Adipocyte (in vitro differentiated cells): Measurements from ENCODE around the gene NRARP.
"Not testable (repeated sequence)": the region's sequence is repeated elsewhere in the genome, so short reads cannot be mapped to it uniquely, and the experiment has no call there.

ENCODE experiments used
- DNase-seq: peaks from one replicate; pipeline ENCODE4 v3.0.0-alpha.2; 2015; ENCODE audit warnings: low read depth
- H3K27me3 ChIP-seq: replicated peaks from 2 replicates; pipeline ENCODE4 v1.7.0; 2013; ENCODE audit warnings: mild to moderate bottlenecking, low read length, moderate library complexity; ENCODE audit not compliant: control insufficient read depth, insufficient read depth
- H3K36me3 ChIP-seq: 2 replicates; pipeline ENCODE4 v1.7.0; 2013; ENCODE audit warnings: low read length, mild to moderate bottlenecking, moderate library complexity; ENCODE audit not compliant: control insufficient read depth, insufficient read depth, severe bottlenecking
- H3K4me1 ChIP-seq: 2 replicates; pipeline ENCODE4 v1.7.0; 2013; ENCODE audit warnings: mild to moderate bottlenecking, low read length, moderate library complexity; ENCODE audit not compliant: control insufficient read depth, insufficient read depth
- H3K4me3 ChIP-seq: 2 replicates; pipeline ENCODE4 v1.7.0; 2013; ENCODE audit warnings: mild to moderate bottlenecking, low read length, moderate library complexity
- H3K9ac ChIP-seq: 2 replicates; pipeline ENCODE4 v1.7.0; 2013; ENCODE audit warnings: mild to moderate bottlenecking, low read length, moderate library complexity
- H3K9me3 ChIP-seq: 2 replicates; pipeline ENCODE4 v1.7.0; 2013; ENCODE audit warnings: mild to moderate bottlenecking, low read length, moderate library complexity; ENCODE audit not compliant: control insufficient read depth

NRARP gene

DNA sequence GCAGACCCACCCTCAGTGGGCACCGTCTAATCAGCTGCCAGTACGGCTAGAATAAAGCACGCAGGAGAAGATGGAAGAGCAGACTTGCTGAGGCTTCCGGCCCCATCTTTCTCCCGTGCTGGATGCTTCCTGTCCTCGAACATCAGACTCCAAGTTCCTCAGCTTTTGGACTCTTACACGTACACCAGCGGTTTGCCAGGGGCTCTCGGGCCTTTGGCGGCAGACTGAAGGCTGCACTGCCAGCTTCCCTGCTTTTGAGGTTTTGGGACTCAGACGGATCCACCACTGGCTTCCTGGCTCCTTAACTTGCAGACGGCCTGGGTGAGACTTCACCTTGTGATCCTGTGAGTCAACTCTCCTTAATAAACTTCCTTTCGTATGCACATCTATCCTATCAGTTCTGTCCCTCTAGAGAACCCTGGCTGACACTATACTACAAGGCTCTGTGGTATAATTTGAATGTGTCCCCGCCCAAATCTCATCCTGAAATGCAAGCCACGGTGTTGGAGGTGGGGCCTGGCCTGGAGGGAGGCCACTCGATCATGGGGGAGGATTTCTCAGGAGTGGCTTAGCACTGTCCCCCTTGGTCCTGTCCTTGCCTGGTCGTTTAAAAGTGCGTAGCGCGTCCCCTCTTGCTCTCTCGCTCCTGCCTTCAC, 31.1 kb upstream of the NRARP start:
- no peak for DNase-seq
- Histone ChIP-seq H3K36me3 (no peaks in the 10 kb centered on the region), H3K9ac (no peak overlapping the region)

DNA sequence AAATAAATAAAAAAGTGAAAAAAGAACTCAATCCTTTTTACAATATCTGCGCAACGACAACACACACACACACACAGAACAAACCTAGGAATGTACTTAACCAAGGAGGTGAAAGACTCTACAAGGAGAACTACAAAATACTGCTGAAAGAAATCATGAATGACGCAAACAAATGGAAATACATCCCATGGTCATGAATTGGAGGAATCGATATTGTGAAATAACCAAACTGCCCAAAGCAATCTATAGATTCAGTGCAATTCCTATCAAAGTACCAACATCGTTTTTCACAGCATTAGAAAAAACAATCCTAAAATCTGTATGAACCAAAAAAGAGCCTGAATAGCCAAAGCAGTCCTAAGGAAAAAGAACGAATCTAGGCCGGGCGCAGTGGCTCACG, 29.9 kb upstream of the NRARP start:
- Histone ChIP-seq H3K9ac (no peak overlapping the region), H3K9me3 (peaks cover 5% of the 10 kb centered on the region), H3K27me3 (no peaks in the 10 kb centered on the region), H3K36me3 (no peaks in the 10 kb centered on the region), H3K4me3 (no peak overlapping the region), H3K4me1 (no peaks in the 10 kb centered on the region)
- no peak for DNase-seq

More for the DNA sequence above, 31.1 kb upstream of the NRARP start:
- Histone ChIP-seq H3K4me1 (no peaks in the 10 kb centered on the region), H3K27me3 (no peaks in the 10 kb centered on the region), H3K4me3 (no peak overlapping the region), H3K9me3 (peaks cover 8% of the 10 kb centered on the region)

DNA sequence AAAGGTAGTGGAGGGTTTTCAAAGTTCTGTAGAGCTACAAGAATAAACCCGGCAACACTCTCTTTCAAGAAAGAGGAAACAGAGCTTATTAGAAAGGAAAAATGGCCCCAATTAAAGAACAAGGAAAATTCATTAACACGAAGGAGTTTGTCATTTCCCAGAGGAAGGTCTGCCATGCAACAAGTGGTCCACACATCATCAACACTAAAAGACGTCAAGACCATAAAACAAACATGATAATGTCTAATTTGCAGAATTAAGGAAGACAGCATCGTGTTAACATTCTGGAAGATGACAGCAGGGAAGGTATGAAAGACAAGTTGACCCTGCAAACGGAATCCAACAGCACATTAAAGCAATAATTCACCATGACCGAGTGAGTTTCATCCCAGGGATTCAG, 28.6 kb upstream of the NRARP start:
- no peaks in the 10 kb centered on the region for H3K27me3 ChIP-seq
- no peak overlapping the region for H3K9ac ChIP-seq
- H3K4me1 ChIP-seq: no peaks in the 10 kb centered on the region
- H3K9me3 ChIP-seq: no peaks in the 10 kb centered on the region
- no peak overlapping the region for H3K4me3 ChIP-seq
- no peaks in the 10 kb centered on the region for H3K36me3 ChIP-seq
- DNase-seq: no peak

DNA sequence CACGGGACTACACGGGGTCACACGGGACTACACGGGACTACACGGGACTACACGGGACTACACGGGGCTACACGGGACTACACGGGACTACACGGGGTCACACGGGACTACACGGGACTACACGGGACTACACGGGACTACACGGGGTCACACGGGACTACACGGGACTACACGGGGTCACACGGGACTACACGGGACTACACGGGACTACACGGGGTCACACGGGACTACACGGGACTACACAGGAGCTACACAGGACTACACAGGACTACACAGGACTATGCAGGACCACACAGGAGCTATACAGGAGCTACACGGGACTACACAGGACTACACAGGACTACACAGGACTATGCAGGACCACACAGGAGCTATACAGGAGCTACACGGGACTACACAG, 27.5 kb upstream of the NRARP start:
- H3K27me3 ChIP-seq, H3K4me3 ChIP-seq, H3K9ac ChIP-seq, DNase-seq, H3K9me3 ChIP-seq, H3K4me1 ChIP-seq, H3K36me3 ChIP-seq: not testable (repeated sequence)

DNA sequence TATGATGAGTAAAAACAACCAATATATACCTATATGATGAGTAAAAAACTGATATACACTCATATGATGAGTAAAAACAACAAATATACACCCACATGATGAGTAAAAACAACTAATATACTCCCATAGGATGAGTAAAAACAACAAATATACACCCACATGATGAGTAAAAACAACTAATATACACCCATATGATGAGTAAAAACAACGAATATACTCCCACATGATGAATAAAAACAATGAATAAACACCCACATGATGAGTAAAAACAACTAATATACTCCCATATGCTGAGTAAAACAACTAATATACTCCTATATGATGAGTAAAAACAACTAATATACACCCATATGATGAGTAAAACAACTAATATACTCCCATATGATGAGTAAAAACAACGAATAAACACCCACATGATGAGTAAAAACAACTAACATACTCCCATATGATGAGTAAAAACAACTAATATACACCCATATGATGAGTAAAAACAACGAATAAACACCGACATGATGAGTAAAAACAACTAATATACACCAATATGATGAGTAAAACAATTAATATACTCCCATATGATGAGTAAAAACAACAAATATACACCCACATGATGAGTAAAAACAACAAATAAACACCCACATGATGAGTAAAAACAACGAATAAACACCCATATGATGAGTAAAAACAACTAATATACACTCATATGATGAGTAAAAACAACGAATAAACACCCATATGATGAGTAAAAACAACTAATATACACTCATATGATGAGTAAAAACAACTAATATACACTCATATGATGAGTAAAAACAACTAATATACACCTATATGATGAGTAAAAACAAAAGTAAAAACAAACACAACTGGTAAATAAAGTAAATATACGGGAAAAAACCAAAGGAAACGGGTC, 25.8 kb upstream of the NRARP start:
- H3K9me3 ChIP-seq, H3K4me1 ChIP-seq, H3K9ac ChIP-seq, H3K27me3 ChIP-seq, H3K36me3 ChIP-seq, H3K4me3 ChIP-seq, DNase-seq: not testable (repeated sequence)

DNA sequence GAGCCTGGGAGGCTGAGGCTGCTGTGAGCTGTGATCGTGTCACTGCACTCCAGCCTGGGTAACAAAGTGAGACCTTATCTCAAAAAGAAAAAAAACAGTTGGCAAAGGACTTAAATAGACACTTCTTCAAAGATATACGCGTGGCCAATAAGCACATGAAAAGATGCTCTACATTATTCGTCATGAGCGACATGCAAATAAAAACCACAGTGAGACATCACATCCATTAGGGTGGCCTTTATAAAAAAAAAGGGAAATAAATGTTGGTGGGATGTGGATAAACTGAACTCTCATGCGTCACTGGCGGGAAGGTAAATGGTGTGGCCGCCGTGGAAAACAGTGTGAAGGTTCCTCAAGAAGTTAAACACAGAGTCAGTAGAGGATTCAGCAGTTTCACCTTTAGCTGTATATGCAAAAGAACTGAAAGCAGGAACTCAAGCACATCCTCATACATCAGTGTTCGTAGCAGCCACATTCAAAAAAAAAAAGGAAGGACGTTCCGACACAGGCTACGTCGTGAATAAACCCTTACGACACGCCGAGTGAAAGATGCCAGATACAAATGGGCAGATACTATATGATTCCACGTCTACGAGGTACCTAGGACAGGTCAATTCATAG, 24.5 kb upstream of the NRARP start:
- DNase-seq: no peak
- no peaks in the 10 kb centered on the region for H3K9me3 ChIP-seq

DNA sequence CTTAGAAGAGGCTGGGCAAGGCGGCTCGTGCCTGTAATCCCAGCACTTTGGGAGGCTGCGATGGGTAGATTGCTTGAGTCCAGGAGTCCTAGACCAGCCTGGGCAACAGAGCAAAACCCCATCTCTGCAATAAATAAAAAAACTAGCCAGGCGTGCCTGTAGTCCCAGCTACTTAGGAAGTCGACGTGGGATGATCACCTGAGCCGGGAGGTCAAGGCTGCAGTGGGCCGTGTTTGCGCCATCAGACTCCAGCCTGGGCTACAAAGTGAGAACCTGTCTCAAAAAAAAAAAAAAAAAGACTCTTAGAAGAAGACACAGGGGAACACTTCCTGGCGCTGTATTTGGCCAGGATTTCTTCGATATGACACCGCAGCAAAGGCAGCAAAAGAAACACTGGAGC, 23.7 kb upstream of the NRARP start:
- peaks cover 2% of the 10 kb centered on the region for H3K27me3 ChIP-seq
- DNase-seq: no peak
- no peaks in the 10 kb centered on the region for H3K4me1 ChIP-seq
- H3K9me3 ChIP-seq: no peaks in the 10 kb centered on the region
- no peak overlapping the region for H3K4me3 ChIP-seq
- no peaks in the 10 kb centered on the region for H3K36me3 ChIP-seq
- H3K9ac ChIP-seq: no peak overlapping the region

More for the DNA sequence above, 24.5 kb upstream of the NRARP start:
- Histone ChIP-seq H3K4me3 (no peak overlapping the region), H3K36me3 (no peaks in the 10 kb centered on the region), H3K9ac (no peak overlapping the region), H3K27me3 (no peaks in the 10 kb centered on the region), H3K4me1 (no peaks in the 10 kb centered on the region)

DNA sequence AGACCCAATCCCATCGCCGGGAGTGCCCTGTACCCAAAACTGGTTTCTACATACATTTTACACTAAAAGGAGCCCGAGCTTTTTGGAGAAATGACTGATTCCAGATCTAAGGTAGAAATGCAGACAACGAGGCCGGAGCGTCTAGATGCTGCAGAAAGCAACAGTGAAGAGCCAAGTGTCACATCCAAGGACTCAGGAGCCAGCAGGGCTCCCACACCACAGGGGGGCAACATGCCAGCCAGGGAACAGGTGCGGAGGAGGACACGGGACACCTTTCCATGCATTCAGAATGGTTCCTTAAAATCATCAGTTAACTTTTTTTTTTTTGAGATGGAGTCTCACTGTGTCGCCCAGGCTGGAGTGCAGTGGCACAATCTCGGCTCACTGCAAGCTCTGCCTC, 23.1 kb upstream of the NRARP start:
- DNase-seq: no peak
- Histone ChIP-seq H3K4me1 (no peaks in the 10 kb centered on the region), H3K9ac (no peak overlapping the region), H3K4me3 (no peak overlapping the region), H3K36me3 (no peaks in the 10 kb centered on the region), H3K27me3 (peaks cover 4% of the 10 kb centered on the region), H3K9me3 (no peaks in the 10 kb centered on the region)

DNA sequence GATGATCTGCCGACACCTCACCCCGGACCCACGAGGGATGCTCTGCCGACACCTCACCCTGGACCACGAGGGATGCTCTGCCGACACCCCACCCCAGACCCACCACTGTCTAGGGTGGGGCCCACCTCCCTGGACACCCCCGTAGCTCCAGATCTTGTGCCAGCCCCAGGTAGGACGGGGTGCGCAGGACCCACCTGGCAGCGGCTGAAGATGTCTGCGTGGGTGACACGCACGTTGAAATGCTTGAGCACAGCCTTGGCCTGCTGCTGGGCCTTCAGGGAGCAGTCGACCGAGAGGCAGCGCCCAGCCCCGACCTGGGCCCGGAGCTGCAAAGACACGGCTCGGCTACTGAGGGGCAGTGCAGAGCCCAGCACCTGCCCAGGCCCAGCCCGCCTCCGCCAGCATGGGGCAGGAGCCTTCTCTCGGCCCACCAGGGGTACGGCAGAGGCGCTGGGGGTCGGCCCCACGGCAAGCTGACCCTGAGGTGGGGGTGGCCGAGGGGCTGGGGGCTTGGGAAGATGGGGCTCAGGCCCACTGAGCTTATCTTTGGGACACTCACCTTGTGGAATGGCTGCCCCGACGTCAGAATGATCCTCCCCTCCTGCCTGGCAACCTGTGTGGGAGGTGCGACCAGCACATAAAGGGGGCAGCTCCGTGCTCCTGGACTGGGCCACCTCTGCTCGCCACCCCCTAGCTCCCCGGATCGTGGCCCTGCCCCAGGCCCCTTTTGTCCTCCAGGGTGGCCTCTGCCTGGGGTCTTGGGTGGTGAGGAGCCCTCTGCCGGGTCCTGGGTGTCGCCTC, 21.7 kb upstream of the NRARP start:
- no peak for DNase-seq
- Histone ChIP-seq H3K36me3 (no peaks in the 10 kb centered on the region), H3K9ac (no peak overlapping the region), H3K9me3 (no peaks in the 10 kb centered on the region), H3K4me3 (no peak overlapping the region), H3K27me3 (peaks cover 4% of the 10 kb centered on the region), H3K4me1 (peaks cover 3% of the 10 kb centered on the region)

DNA sequence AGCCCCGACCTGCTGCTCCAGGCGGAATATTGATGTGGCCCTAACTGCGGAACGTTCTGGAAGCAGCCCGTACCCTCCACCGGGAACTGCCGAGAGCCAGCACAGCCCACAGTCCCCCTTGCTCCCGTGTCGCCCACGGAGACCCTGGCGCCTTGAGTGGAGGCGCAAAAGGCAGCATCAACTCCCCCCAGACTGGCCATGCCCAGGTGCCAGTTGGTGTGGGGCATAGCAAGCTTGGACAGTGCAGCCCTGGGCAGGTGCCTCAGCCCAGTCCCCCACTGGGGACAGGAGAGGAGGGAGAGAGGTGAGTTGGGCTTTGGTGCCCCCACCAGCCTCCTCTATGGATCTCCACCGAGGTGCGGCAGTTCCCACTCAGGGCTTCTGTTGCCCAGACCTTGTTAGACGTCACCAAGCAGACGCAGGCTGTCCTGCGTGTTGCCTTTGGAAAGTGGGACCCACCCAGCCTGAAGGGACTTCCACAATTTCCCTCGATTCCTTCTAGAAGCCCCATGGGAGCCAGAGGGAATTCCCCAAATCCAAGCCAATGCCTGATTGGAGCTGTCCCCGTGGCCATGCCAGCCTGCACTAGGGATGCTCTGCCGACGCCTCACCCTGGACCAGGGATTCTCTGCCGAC, 19.8 kb upstream of the NRARP start:
- no peak overlapping the region for H3K9ac ChIP-seq
- no peaks in the 10 kb centered on the region for H3K9me3 ChIP-seq
- no peak for DNase-seq
- peaks cover 8% of the 10 kb centered on the region for H3K27me3 ChIP-seq
- no peaks in the 10 kb centered on the region for H3K36me3 ChIP-seq
- H3K4me3 ChIP-seq: no peak overlapping the region
- H3K4me1 ChIP-seq: peaks cover 4% of the 10 kb centered on the region
